ENCODE results near the gene IQGAP2.

DNA sequence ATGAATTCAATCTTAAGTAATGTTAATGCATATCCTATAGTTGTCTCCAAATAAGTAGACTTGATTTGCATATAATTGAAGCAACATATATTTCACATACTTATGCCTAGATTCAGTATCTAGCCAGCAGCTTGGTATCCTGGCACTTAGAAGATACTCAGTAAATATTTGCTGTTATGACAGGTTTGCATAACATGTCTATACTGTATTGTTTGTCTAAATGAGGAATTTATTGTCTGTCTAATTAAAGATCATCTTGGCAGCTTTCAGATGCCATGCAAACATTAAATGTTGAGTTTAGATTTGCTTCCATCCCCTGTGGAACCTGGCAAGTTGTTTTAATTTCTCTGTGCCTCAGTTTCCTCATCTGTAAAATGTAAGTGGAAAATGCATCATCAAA lies 9.4 kb downstream of the IQGAP2 start:
- TF ChIP-seq CTCF (IDR thresholded peaks at IDR 0.05; ENCODE audit: insufficient read depth, low read length, poor library complexity, severe bottlenecking) (no peak), EZH2phosphoT487 (conservative IDR thresholded peaks at IDR 0.05; ENCODE audit: low read length) (no peak)

All from SU-DHL-6 (cell line).